Measurements from ENCODE around the gene PACSIN2.
"Not testable (repeated sequence)": the region's sequence is repeated elsewhere in the genome, so short reads cannot be mapped to it uniquely, and the experiment has no call there.

PACSIN2 gene

GRCh38 chr22:42932197-42932519 lies 82.8 kb downstream of the PACSIN2 start:
- no peak for FAIRE-seq
- DNase-seq (ENCODE audit: insufficient read length, low spot score) = no peak

GRCh38 chr22:42931421-42932196 lies 83.3 kb downstream of the PACSIN2 start:
- DNase-seq (ENCODE audit: insufficient read length, low spot score) (no peak), FAIRE-seq (no peak)

- no peak for DNase-seq (ENCODE audit: insufficient read length, low spot score)
- FAIRE-seq = no peak
Observed at GRCh38 chr22:42930810-42931420, 84.0 kb downstream of the PACSIN2 start.

GRCh38 chr22:42929838-42930155 lies 85.2 kb downstream of the PACSIN2 start:
- FAIRE-seq = no peak

GRCh38 chr22:42928969-42929837 lies 85.7 kb downstream of the PACSIN2 start:
- FAIRE-seq = no peak
- no peak for DNase-seq (ENCODE audit: insufficient read length, low spot score)

More at GRCh38 chr22:42929838-42930155, 85.2 kb downstream of the PACSIN2 start:
- DNase-seq (ENCODE audit: insufficient read length, low spot score) = no peak

GRCh38 chr22:42927966-42928365 lies 87.0 kb downstream of the PACSIN2 start:
- no peak for FAIRE-seq
- no peak for DNase-seq (ENCODE audit: insufficient read length, low spot score)

GRCh38 chr22:42926768-42927167 lies 88.2 kb downstream of the PACSIN2 start:
- DNase-seq (ENCODE audit: insufficient read length, low spot score) (no peak), FAIRE-seq (no peak)

- FAIRE-seq = no peak
Observed at GRCh38 chr22:42926104-42926503, 88.8 kb downstream of the PACSIN2 start.

GRCh38 chr22:42925598-42925997 lies 89.4 kb downstream of the PACSIN2 start:
- FAIRE-seq (no peak), DNase-seq (ENCODE audit: insufficient read length, low spot score) (no peak)

More at GRCh38 chr22:42926104-42926503, 88.8 kb downstream of the PACSIN2 start:
- DNase-seq (ENCODE audit: insufficient read length, low spot score) = no peak

GRCh38 chr22:42925031-42925430 lies 89.9 kb downstream of the PACSIN2 start:
- not testable (repeated sequence) for DNase-seq (ENCODE audit: insufficient read length, low spot score); FAIRE-seq

GRCh38 chr22:42924436-42924835 lies 90.5 kb downstream of the PACSIN2 start:
- FAIRE-seq (no peak), DNase-seq (ENCODE audit: insufficient read length, low spot score) (no peak)

- FAIRE-seq (no peak), DNase-seq (ENCODE audit: insufficient read length, low spot score) (no peak)
Observed at GRCh38 chr22:42922374-42923191, 92.4 kb downstream of the PACSIN2 start.

GRCh38 chr22:42920101-42920820 lies 94.7 kb downstream of the PACSIN2 start:
- FAIRE-seq (no peak), DNase-seq (ENCODE audit: insufficient read length, low spot score) (no peak)

- DNase-seq (ENCODE audit: insufficient read length, low spot score) = peak; percentile 39
- no peak for FAIRE-seq
Observed at GRCh38 chr22:42919199-42919598, 95.8 kb downstream of the PACSIN2 start.

- DNase-seq (ENCODE audit: insufficient read length, low spot score) = no peak
- no peak for FAIRE-seq
Observed at GRCh38 chr22:42918500-42918899, 96.4 kb downstream of the PACSIN2 start.

GRCh38 chr22:42917358-42917757 lies 97.6 kb downstream of the PACSIN2 start:
- DNase-seq (ENCODE audit: insufficient read length, low spot score); FAIRE-seq: not testable (repeated sequence)

- no peak for DNase-seq (ENCODE audit: insufficient read length, low spot score)
Observed at GRCh38 chr22:42915980-42916765, 98.8 kb downstream of the PACSIN2 start.

GRCh38 chr22:42914511-42915076 lies 100.4 kb downstream of the PACSIN2 start:
- FAIRE-seq (no peak), DNase-seq (ENCODE audit: insufficient read length, low spot score) (no peak)

More at GRCh38 chr22:42915980-42916765, 98.8 kb downstream of the PACSIN2 start:
- no peak for FAIRE-seq

Measured in HTR-8/SVneo (cell line).